NCI-H146 (cell line): ENCODE data around the gene AHCTF1.
A peak's percentile ranks its signal among the peaks of the same experiment; 100 is the strongest.

Experiments used
- DNase-seq: peaks from one replicate; lab custom pipeline; 2025; lab: John Stamatoyannopoulos, UW

Gene AHCTF1

DNA sequence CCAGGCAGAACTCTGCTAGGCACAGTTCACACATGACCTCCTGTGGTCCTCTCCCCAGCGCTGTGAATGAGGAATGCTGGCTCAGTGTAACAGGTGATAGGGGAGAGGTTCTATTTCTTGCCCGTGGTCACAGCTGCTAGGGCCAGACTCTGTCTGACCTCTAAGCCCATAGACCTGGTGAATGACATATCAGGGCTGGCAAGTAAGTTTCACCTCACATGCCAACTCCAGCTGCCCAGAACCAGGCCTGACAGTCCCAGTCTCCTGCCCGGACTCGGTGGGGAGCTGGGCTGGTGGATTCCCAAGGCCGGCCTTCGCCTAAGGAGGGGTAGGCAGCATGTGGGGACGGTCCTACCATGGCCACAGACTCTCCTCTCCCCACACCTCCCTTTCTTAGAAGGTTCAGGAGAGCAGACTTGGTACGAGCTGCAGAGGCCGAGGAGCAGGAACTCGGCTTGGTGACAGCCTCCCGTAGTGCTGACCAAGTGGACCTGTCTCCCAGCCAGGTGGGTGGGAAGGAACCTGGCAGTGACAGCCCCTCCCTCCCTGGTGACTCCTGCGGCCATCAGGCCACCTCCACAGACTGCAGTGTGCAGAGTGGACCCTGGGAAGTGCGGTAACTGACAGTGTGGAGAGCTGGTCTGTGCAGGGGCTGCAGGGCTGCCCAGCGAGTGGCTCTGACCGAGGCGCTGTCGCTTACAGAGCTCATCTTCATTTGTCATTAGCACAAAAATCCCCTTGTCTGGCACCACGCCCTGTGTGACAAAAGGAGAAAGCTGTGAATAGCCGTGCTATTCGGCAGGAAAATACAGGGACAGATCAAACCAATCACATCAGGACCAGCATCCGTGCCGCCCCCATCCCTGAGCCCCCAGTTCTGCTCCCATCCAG is 132.9 kb downstream of the AHCTF1 start:
- no peak for DNase-seq

DNA sequence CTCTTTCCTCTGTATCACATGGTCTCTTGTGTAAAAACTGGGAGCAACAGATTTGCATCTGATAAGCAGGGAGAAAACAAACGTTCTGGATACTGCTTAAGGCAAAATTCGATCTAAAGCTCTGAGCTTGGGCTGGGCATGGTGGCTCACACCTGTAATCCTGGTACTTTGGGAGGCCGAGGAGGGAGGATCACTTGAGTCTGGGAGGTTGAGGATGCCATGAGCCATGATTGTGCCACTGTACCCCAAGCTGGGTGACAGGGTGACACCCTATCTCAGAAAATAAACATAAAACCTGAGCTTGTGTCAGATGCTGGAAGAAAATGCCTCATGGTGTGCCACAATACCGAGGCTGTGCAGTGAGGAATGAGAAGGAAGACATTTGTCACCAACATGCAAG is 133.6 kb downstream of the AHCTF1 start:
- no peak for DNase-seq

DNA sequence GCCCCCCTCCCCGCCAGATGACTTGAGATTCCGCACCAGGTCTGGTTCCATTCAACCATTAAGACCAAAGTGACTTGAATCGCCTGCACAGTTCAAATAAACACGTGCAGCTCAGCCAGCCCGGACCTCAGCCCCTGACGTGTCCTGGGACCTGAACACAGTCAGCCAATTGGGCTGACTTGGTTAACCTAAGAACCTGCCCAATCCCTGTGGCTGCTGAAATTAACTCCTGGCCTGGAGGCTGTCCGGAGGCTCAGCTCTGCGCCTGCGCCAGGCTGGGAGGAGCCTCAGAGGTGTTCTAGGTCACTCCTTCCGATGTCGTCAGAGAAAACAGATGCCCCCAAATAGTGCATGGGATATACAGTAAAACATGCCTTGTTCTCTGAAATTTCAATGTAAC is 134.2 kb downstream of the AHCTF1 start:
- DNase-seq: no peak

- DNase-seq: no peak
These were observed 134.6 kb downstream of the AHCTF1 start for GRCh38 chr1:246797157-246797556.

- DNase-seq: no peak
These were observed 135.6 kb downstream of the AHCTF1 start for GRCh38 chr1:246795906-246796694.

DNA sequence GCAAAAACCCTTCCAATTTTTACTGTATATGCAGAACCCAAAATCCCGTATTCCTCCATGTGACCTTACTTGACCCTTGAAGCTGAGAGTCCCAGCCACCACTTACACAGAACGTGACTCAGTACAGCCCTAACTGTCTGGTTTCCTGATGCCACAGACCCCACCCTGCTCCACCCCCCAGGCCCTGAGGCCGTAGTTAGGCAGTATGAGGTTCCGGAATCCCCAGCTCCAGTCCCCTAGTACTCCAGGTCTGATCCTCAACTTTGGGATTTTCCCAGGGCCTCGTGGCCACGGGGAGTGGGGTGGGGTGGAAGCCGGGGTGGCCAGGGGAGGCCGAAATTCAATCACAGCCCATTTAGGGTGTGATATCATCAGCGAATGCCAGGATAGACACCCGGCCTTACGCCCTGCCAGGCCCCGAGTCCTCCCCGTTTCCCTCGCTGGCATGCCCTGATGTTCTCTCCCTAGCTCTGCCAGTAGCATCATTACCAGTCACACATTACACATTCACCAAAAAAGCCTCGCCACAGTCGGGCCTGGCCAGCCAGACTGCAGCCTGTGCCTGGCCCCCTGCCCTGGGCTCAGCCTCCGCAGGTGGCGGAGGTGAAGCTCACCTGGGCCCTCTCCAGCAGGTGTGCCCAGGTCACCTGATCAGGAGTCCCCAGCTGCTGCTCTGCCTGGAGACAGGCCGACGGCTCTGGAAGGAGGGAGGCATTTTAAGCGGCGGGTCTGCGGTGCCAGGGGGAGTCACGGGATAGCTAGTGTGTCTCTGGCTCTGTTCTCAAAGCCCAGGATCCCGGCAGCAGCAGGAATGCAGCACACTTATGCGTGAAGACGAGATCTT is 136.7 kb downstream of the AHCTF1 start:
- DNase-seq: peak; percentile 52

GRCh38 chr1:246794048-246794827 is 137.5 kb downstream of the AHCTF1 start:
- DNase-seq: no peak

GRCh38 chr1:246793356-246793896 is 138.3 kb downstream of the AHCTF1 start:
- DNase-seq: no peak

DNA sequence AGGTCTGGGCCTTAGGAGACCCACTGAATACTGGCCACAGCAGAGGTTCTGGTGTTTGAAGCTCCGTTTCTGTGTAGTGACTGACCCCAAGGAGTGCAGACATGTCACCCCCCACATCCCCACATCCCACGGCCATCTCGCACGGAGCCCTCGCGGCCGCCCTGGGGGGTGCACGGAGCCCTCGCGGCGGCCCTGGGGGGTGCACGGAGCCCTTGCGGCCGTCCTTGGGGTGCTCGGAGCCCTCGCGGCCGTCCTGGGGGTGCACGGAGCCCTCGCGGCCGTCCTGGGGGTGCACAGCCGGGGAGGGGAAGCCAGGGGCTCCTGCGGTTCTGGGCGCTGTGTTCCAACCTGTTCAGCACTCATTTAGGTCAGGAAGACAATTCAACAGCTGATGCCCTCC is 139.1 kb downstream of the AHCTF1 start:
- no peak for DNase-seq

GRCh38 chr1:246791303-246791918 is 140.3 kb downstream of the AHCTF1 start:
- DNase-seq: no peak

GRCh38 chr1:246790833-246791232 is 140.9 kb downstream of the AHCTF1 start:
- DNase-seq: no peak

DNA sequence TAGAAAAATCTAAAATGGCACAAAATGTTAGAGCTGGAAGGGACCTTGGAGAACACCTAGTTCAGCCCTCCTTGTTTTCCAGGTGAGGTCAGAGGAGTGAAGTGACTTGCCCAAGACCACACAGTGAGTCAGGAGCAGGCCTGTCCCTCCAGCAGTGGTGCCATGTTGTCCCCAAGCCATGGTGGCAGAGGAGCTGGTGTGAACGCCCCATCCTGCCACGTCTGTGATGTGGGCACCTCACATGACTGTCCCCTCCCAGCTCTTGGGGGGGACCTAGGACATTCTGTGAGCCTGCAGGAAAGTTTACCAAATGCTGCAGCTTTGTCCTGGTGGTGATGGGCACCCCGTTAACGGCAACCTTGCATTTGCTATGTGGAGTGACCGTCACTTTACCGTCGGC is 141.4 kb downstream of the AHCTF1 start:
- DNase-seq: no peak

- DNase-seq: no peak
These were observed 142.1 kb downstream of the AHCTF1 start for GRCh38 chr1:246789454-246790339.
